Lower leg skin (tissue), 3 donors: ENCODE measurements around the gene C1QTNF3.

Source experiments
- POLR2A ChIP-seq, 2 donors: fragments of 450-650 bp; IDR thresholded peaks; one replicate each; pipeline ENCODE4 v1.6.1; 2016 to 2017; ENCODE audit warnings: antibody characterized with exemption in 2 of 2, mild to moderate bottlenecking in 1 of 2, moderate library complexity in 1 of 2
- TF ChIP-seq, protein P1 (sequence below), 3 donors: fragments of 450-650 bp; IDR thresholded peaks; one replicate each; pipeline ENCODE4 v1.5.1; 2016; ENCODE audit warnings: antibody characterized with exemption in 3 of 3, mild to moderate bottlenecking in 3 of 3, moderate library complexity in 2 of 3

DNA sequence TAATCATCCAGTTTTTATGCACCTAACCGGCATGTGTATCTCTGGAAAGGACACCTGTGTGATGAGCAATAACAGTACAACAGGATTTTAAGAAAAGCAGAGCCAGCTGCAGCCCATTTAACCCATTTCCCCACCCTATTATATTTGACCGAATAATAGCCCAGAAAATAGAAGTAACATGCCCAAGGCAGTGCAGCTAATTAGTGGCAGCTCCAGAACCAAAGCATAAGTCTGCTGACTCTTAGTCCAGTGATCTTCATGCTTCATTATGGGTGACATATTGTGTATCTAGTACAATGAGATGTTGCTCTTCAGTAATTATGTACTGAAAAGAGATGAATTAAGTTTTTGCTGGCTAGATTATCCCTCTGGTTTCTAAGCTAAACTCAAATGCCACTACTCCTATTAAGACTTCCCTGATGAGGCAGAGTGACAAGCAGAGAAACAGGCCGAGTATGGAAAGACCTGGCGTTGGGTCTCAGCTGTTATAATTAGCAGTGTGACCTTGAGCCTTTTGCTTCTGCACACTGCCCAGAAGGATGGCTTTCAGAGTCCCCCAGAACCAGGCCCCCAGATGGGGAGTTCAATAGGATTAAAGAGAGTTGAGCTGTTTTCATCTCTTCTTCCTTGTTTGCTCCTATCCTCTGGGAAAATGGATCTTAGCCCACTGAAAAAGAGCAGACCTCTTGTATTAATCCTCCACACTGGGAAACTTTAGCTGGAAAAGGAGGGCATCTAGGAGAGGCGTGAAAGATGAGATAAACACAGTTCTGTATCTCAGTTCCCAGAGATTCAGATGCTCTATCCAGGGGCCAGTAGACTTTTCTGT, 10.8 kb upstream of the C1QTNF3 start:
- no peak for TF ChIP-seq POLR2A (IDR thresholded peaks at IDR 0.05)
- TF ChIP-seq, protein P1, sequence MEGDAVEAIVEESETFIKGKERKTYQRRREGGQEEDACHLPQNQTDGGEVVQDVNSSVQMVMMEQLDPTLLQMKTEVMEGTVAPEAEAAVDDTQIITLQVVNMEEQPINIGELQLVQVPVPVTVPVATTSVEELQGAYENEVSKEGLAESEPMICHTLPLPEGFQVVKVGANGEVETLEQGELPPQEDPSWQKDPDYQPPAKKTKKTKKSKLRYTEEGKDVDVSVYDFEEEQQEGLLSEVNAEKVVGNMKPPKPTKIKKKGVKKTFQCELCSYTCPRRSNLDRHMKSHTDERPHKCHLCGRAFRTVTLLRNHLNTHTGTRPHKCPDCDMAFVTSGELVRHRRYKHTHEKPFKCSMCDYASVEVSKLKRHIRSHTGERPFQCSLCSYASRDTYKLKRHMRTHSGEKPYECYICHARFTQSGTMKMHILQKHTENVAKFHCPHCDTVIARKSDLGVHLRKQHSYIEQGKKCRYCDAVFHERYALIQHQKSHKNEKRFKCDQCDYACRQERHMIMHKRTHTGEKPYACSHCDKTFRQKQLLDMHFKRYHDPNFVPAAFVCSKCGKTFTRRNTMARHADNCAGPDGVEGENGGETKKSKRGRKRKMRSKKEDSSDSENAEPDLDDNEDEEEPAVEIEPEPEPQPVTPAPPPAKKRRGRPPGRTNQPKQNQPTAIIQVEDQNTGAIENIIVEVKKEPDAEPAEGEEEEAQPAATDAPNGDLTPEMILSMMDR (IDR thresholded peaks at IDR 0.05): no peak
